ENCODE results near the gene ST8SIA6.
A peak's percentile ranks its signal among the peaks of the same experiment; 100 is the strongest.

Gene ST8SIA6

GRCh38 chr10:17292375-17292774 lies 162.0 kb downstream of the ST8SIA6 start:
- no peaks in the 10 kb centered on the region for H3K9me2 ChIP-seq (replicated peaks; ENCODE audit: low read depth, low read length)
- no peaks in the 10 kb centered on the region for H4K20me1 ChIP-seq (ENCODE audit: insufficient read depth, low read length, poor library complexity, severe bottlenecking)
- no peak overlapping the region for H3K4me2 ChIP-seq (ENCODE audit: low read depth, low read length, poor library complexity, severe bottlenecking)
- H3F3A ChIP-seq (ENCODE audit: low read depth): no peaks in the 10 kb centered on the region
- no peaks in the 10 kb centered on the region for H3K4me1 ChIP-seq (ENCODE audit: insufficient read depth, low read length, poor library complexity, severe bottlenecking)
- H3K9me3 ChIP-seq (ENCODE audit: insufficient read depth, low read depth, low read length): no peaks in the 10 kb centered on the region
- H3K79me2 ChIP-seq (ENCODE audit: insufficient read depth, low read length): no peaks in the 10 kb centered on the region
- H3K4me3 ChIP-seq (ENCODE audit: low read length, poor library complexity, severe bottlenecking): no peak overlapping the region
- no peak overlapping the region for H2AFZ ChIP-seq (ENCODE audit: low read length)
- TF ChIP-seq CTCF (conservative IDR thresholded peaks at IDR 0.05; ENCODE audit: low read length): no peak
- no peaks in the 10 kb centered on the region for H3K36me3 ChIP-seq (ENCODE audit: insufficient read depth, low read length)
- no peak overlapping the region for H3K9ac ChIP-seq (ENCODE audit: low read depth, low read length, poor library complexity, severe bottlenecking)
- no peaks in the 10 kb centered on the region for H3K27me3 ChIP-seq (ENCODE audit: insufficient read depth, low read length, poor library complexity, severe bottlenecking)

GRCh38 chr10:17290226-17290625 lies 164.2 kb downstream of the ST8SIA6 start:
- no peaks in the 10 kb centered on the region for H4K20me1 ChIP-seq (ENCODE audit: insufficient read depth, low read length, poor library complexity, severe bottlenecking)
- H2AFZ ChIP-seq (ENCODE audit: low read length): no peak overlapping the region
- no peaks in the 10 kb centered on the region for H3K9me2 ChIP-seq (replicated peaks; ENCODE audit: low read depth, low read length)
- no peaks in the 10 kb centered on the region for H3K79me2 ChIP-seq (ENCODE audit: insufficient read depth, low read length)
- no peaks in the 10 kb centered on the region for H3F3A ChIP-seq (ENCODE audit: low read depth)
- no peak overlapping the region for H3K4me3 ChIP-seq (ENCODE audit: low read length, poor library complexity, severe bottlenecking)
- H3K4me2 ChIP-seq (ENCODE audit: low read depth, low read length, poor library complexity, severe bottlenecking): peak overlapping the region; percentile 2
- no peaks in the 10 kb centered on the region for H3K4me1 ChIP-seq (ENCODE audit: insufficient read depth, low read length, poor library complexity, severe bottlenecking)
- no peak overlapping the region for H3K9ac ChIP-seq (ENCODE audit: low read depth, low read length, poor library complexity, severe bottlenecking)
- TF ChIP-seq EZH2phosphoT487 (IDR thresholded peaks at IDR 0.05; ENCODE audit: borderline replicate concordance): no peak
- TF ChIP-seq CTCF (conservative IDR thresholded peaks at IDR 0.05; ENCODE audit: low read length): peak; percentile 70
- no peaks in the 10 kb centered on the region for H3K9me3 ChIP-seq (ENCODE audit: insufficient read depth, low read depth, low read length)
- H3K36me3 ChIP-seq (ENCODE audit: insufficient read depth, low read length): no peaks in the 10 kb centered on the region
- H3K27me3 ChIP-seq (ENCODE audit: insufficient read depth, low read length, poor library complexity, severe bottlenecking): no peaks in the 10 kb centered on the region

DNA sequence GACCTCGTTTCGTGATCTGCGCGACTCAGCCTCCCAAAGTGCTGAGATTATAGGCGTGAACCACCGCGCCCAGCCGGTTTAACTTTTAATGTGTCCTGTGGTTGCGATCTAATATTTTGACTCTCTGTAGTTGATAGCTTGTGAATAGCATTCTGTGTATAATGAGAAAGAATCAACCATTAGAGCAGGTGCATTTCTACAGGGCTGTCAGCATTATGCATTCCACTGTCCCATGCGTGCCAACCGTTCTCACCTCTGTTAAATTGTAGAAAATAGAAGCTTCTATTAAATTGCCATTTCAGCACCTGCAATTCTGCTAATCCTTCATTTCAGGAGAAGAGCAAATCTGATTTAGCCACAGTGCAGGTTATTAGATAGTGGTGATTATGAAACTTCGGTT lies 164.6 kb downstream of the ST8SIA6 start:
- TF ChIP-seq EZH2phosphoT487 (IDR thresholded peaks at IDR 0.05; ENCODE audit: borderline replicate concordance) (no peak), CTCF (conservative IDR thresholded peaks at IDR 0.05; ENCODE audit: low read length) (no peak)
- Histone ChIP-seq H3K9me3 (ENCODE audit: insufficient read depth, low read depth, low read length) (no peaks in the 10 kb centered on the region), H3K9me2 (replicated peaks; ENCODE audit: low read depth, low read length) (no peaks in the 10 kb centered on the region), H3K4me1 (ENCODE audit: insufficient read depth, low read length, poor library complexity, severe bottlenecking) (no peaks in the 10 kb centered on the region), H3K4me3 (ENCODE audit: low read length, poor library complexity, severe bottlenecking) (no peak overlapping the region), H2AFZ (ENCODE audit: low read length) (no peak overlapping the region), H3K4me2 (ENCODE audit: low read depth, low read length, poor library complexity, severe bottlenecking) (peak overlapping the region; percentile 2), H3K36me3 (ENCODE audit: insufficient read depth, low read length) (no peaks in the 10 kb centered on the region), H4K20me1 (ENCODE audit: insufficient read depth, low read length, poor library complexity, severe bottlenecking) (no peaks in the 10 kb centered on the region), H3K79me2 (ENCODE audit: insufficient read depth, low read length) (no peaks in the 10 kb centered on the region), H3F3A (ENCODE audit: low read depth) (no peaks in the 10 kb centered on the region), H3K27me3 (ENCODE audit: insufficient read depth, low read length, poor library complexity, severe bottlenecking) (no peaks in the 10 kb centered on the region), H3K9ac (ENCODE audit: low read depth, low read length, poor library complexity, severe bottlenecking) (no peak overlapping the region)

Data from Loucy (cell line).